H1 (cell line): ENCODE measurements around the gene FOXO4. TPM values are rescaled to one million over a fixed set of nuclear protein-coding genes. Genes with fewer than 3 reads are reported as not detected.
"Not testable (repeated sequence)": the region's sequence is repeated elsewhere in the genome, so short reads cannot be mapped to it uniquely, and the experiment has no call there.

Experiments
- CTCF ChIA-PET: fragments of 300-600 bp; sonication (Branson Sonifier 250); formaldehyde crosslinking; loops from one replicate; lab custom pipeline; 2021; ENCODE audit not compliant: partially characterized antibody; lab: Charles Lee
- POLR2A ChIA-PET: fragments of 300-600 bp; sonication (Branson Sonifier 250); formaldehyde crosslinking; loops from one replicate; lab custom pipeline; 2021; ENCODE audit warnings: inconsistent platforms; ENCODE audit not compliant: partially characterized antibody; lab: Charles Lee
- DNase-seq, 2 experiments: peaks; one replicate each; pipeline versions ENCODE4 v3.0.0 to v3.0.0-alpha.2; 2010 to 2022; ENCODE audit warnings: low spot score in 2 of 2, low read depth in 1 of 2, mixed read lengths in 1 of 2
- FAIRE-seq: peaks from 2 replicates; lab custom pipeline; 2011; peaks lifted over from hg19 to GRCh38; lab: Jason Lieb, UNC
- H2AFZ ChIP-seq: 2 replicates; pipeline ENCODE4 v1.8.1; 2012; ENCODE audit warnings: low read length, inconsistent platforms
- H2AK5ac ChIP-seq: 2 replicates; pipeline ENCODE4 v1.6.1; 2013; ENCODE audit warnings: low read depth, low read length
- H2BK120ac ChIP-seq: replicated peaks from 2 replicates; pipeline ENCODE3; 2013; ENCODE audit warnings: low read depth, low read length, inconsistent platforms
- H2BK12ac ChIP-seq: 2 replicates; pipeline ENCODE4 v1.6.1; 2013; ENCODE audit warnings: low read depth, low read length
- H2BK15ac ChIP-seq: 2 replicates; pipeline ENCODE4 v1.6.1; 2013; ENCODE audit warnings: low read length
- H2BK20ac ChIP-seq: 2 replicates; pipeline ENCODE4 v1.6.1; 2013; ENCODE audit warnings: low read length
- H2BK5ac ChIP-seq: 2 replicates; pipeline ENCODE4 v1.6.1; 2013; ENCODE audit warnings: low read depth, low read length
- H3K14ac ChIP-seq: 2 replicates; pipeline ENCODE4 v1.6.1; 2013; ENCODE audit warnings: inconsistent platforms; ENCODE audit not compliant: insufficient read length
- H3K18ac ChIP-seq: 2 replicates; pipeline ENCODE4 v1.6.1; 2013; ENCODE audit warnings: low read length; ENCODE audit errors: extremely low read depth
- H3K23ac ChIP-seq: 2 replicates; pipeline ENCODE4 v1.6.1; 2013; ENCODE audit warnings: inconsistent platforms; ENCODE audit not compliant: insufficient read length
- H3K23me2 ChIP-seq: 2 replicates; pipeline ENCODE4 v1.6.1; 2013; ENCODE audit warnings: low read depth, low read length
- H3K27ac ChIP-seq: 2 replicates; pipeline ENCODE4 v1.6.1; 2011; ENCODE audit warnings: low read depth, low read length, inconsistent platforms
- H3K27me3 ChIP-seq, 4 experiments: replicated peaks in 1 of 4; 1 replicate in 1 of 4; 2 replicates in 3 of 4; pipeline versions ENCODE4 v1.6.1 to v1.8.1; 2011 to 2013; ENCODE audit warnings: low read length in 3 of 4, mild to moderate bottlenecking in 3 of 4, inconsistent platforms in 2 of 4, mixed read lengths in 2 of 4, moderate library complexity in 1 of 4; ENCODE audit not compliant: control insufficient read depth in 3 of 4, insufficient read depth in 3 of 4; ENCODE audit errors: extremely low read depth in 1 of 4
- H3K36me3 ChIP-seq, 4 experiments: 2 replicates each; pipeline versions ENCODE4 v1.6.1 to v1.8.1; 2011 to 2013; ENCODE audit warnings: mild to moderate bottlenecking in 4 of 4, low read length in 3 of 4, moderate library complexity in 2 of 4, control low read depth in 1 of 4, inconsistent platforms in 1 of 4; ENCODE audit not compliant: insufficient read depth in 4 of 4, control insufficient read depth in 2 of 4
- H3K4ac ChIP-seq: replicated peaks from 2 replicates; pipeline ENCODE3; 2013; ENCODE audit warnings: low read length, low read depth, mixed read lengths, inconsistent platforms; ENCODE audit not compliant: insufficient read length
- H3K4me1 ChIP-seq, 4 experiments: replicated peaks in 1 of 4; 1 replicate in 1 of 4; 2 replicates in 3 of 4; pipeline versions ENCODE4 v1.6.1 to v1.8.1; 2011 to 2013; ENCODE audit warnings: low read length in 3 of 4, inconsistent platforms in 2 of 4, mixed read lengths in 1 of 4; ENCODE audit not compliant: insufficient read depth in 4 of 4, control insufficient read depth in 3 of 4
- H3K4me2 ChIP-seq, 2 experiments: 2 replicates each; pipeline versions ENCODE4 v1.6.1 to v1.8.1; 2011 to 2013; ENCODE audit warnings: low read depth in 2 of 2, low read length in 2 of 2, control low read depth in 1 of 2, inconsistent platforms in 1 of 2, mild to moderate bottlenecking in 1 of 2; ENCODE audit not compliant: insufficient read depth in 1 of 2
- H3K4me3 ChIP-seq, 4 experiments: fragments of 200-600, 300-600 bp in 1 of 4; sonication (generic), shearing (Covaris generic), sonication (Bioruptor Twin) in 1 of 4; 2 replicates each; pipeline versions ENCODE4 v1.5.1 to v1.8.1; 2011 to 2016; ENCODE audit warnings: low read length in 4 of 4, low read depth in 3 of 4, control low read depth in 2 of 4, inconsistent platforms in 2 of 4, mild to moderate bottlenecking in 2 of 4, mixed read lengths in 1 of 4, moderate library complexity in 1 of 4; ENCODE audit not compliant: insufficient read depth in 2 of 4; ENCODE audit errors: extremely low read depth in 1 of 4
- H3K56ac ChIP-seq: replicated peaks from 2 replicates; pipeline ENCODE3; 2013; ENCODE audit warnings: low read depth, mild to moderate bottlenecking, mixed read lengths, low read length, inconsistent platforms; ENCODE audit not compliant: insufficient read length
- H3K79me1 ChIP-seq: 2 replicates; pipeline ENCODE4 v1.6.1; 2013; ENCODE audit warnings: low read depth, low read length, control low read depth
- H3K79me2 ChIP-seq, 2 experiments: 2 replicates each; pipeline versions ENCODE4 v1.6.1 to v1.8.1; 2012 to 2013; ENCODE audit warnings: low read length in 2 of 2, mild to moderate bottlenecking in 2 of 2, inconsistent platforms in 1 of 2; ENCODE audit not compliant: insufficient read depth in 2 of 2, control insufficient read depth in 1 of 2
- H3K9ac ChIP-seq, 4 experiments: replicated peaks in 1 of 4; 1 replicate in 1 of 4; 2 replicates in 3 of 4; pipeline versions ENCODE4 v1.6.1 to v1.8.1; 2011 to 2013; ENCODE audit warnings: low read depth in 3 of 4, low read length in 3 of 4, control low read depth in 2 of 4, mild to moderate bottlenecking in 2 of 4, moderate library complexity in 2 of 4, inconsistent platforms in 1 of 4; ENCODE audit errors: extremely low read depth in 1 of 4
- H3K9me3 ChIP-seq, 2 experiments: 2 replicates each; pipeline versions ENCODE4 v1.6.1 to v1.8.1; 2012 to 2013; ENCODE audit warnings: mild to moderate bottlenecking in 2 of 2, moderate library complexity in 2 of 2, control low read depth in 1 of 2, inconsistent platforms in 1 of 2, low read depth in 1 of 2, low read length in 1 of 2, mixed read lengths in 1 of 2; ENCODE audit not compliant: insufficient read depth in 2 of 2
- H4K20me1 ChIP-seq, 2 experiments: replicated peaks in 1 of 2; 2 replicates each; pipeline versions ENCODE3 to v1.8.1; 2011 to 2013; ENCODE audit warnings: inconsistent platforms in 2 of 2, low read length in 2 of 2, mild to moderate bottlenecking in 1 of 2; ENCODE audit not compliant: insufficient read depth in 2 of 2, control insufficient read depth in 1 of 2
- H4K5ac ChIP-seq: 2 replicates; pipeline ENCODE4 v1.6.1; 2013; ENCODE audit warnings: low read length, low read depth, mixed read lengths, inconsistent platforms; ENCODE audit not compliant: insufficient read length
- H4K8ac ChIP-seq: 2 replicates; pipeline ENCODE4 v1.8.0; 2013; ENCODE audit warnings: mild to moderate bottlenecking, moderate library complexity, low read length, inconsistent platforms; ENCODE audit not compliant: insufficient read depth; ENCODE audit errors: extremely low read depth
- H4K91ac ChIP-seq: replicated peaks from 2 replicates; pipeline ENCODE3; 2013; ENCODE audit warnings: low read length, mixed read lengths, inconsistent platforms; ENCODE audit not compliant: insufficient read length
- WGBS, 2 experiments: shearing (Covaris generic) in 1 of 2; methylation state at CpG; one replicate each; pipeline versions ENCODE4 v1.1.6 to v1.1.7; 2013 to 2015; ENCODE audit warnings: low lambda C conversion rate in 2 of 2, mixed read lengths in 2 of 2, inconsistent platforms in 1 of 2, low coverage in 1 of 2, missing lambda C conversion rate in 1 of 2; ENCODE audit not compliant: insufficient replicate concordance in 2 of 2, insufficient coverage in 1 of 2, insufficient read length in 1 of 2; ENCODE audit errors: extremely low coverage in 1 of 2, missing lambda C conversion rate in 1 of 2; 5-methylcytosine and 5-hydroxymethylcytosine counted together
- polyA plus RNA-seq, 7 experiments: library from polyadenylated mRNA; depleted of rRNA in 3 of 7; stranded (reverse) in 5 of 7; unstranded in 2 of 7; fragments of >200 nt in 5 of 7; fragments of 200-250 nt in 2 of 7; gene quantifications; 1 replicate in 5 of 7; 2 replicates in 1 of 7; 4 replicates in 1 of 7; pipeline versions ENCODE4 v1.2.1 to v1.2.3, GENCODE V29; 2011 to 2013; ENCODE audit warnings: missing spikeins in 2 of 7, mixed read lengths in 2 of 7
- total RNA-seq: library from RNA; stranded (reverse); fragmentation: NEBNext Ultra II Directional; extraction: Animal tissue kit (Norgen Biotek cat#: 25700); gene quantifications from 2 replicates; pipeline ENCODE4 v1.2.1, GENCODE V29; 2021

FOXO4 gene
- total and polyA plus RNA-seq, 2 of the 8 experiments (the other 6 are each of a cell fraction or from before 2014, with no cell fraction given), result 12.3 to 57.4 TPM

- H2BK5ac ChIP-seq, H3K79me2 ChIP-seq, H3K56ac ChIP-seq, H4K91ac ChIP-seq, H2BK20ac ChIP-seq, H3K9me3 ChIP-seq, H3K4me1 ChIP-seq, H4K8ac ChIP-seq, H4K20me1 ChIP-seq, H3K27me3 ChIP-seq, CTCF ChIA-PET, H3K18ac ChIP-seq, H3K79me1 ChIP-seq, DNase-seq, H3K36me3 ChIP-seq, H2BK12ac ChIP-seq, H3K23ac ChIP-seq, H3K4me3 ChIP-seq, H3K14ac ChIP-seq, H4K5ac ChIP-seq, H3K23me2 ChIP-seq, H3K4ac ChIP-seq, H3K27ac ChIP-seq, H2AK5ac ChIP-seq, H2AFZ ChIP-seq, FAIRE-seq, POLR2A ChIA-PET, H2BK15ac ChIP-seq, H3K9ac ChIP-seq, H3K4me2 ChIP-seq, H2BK120ac ChIP-seq: not testable (repeated sequence)
- WGBS, 2 experiments, result 94% methylated on average over 2 of the region's 8 CpGs; no CpG with 5 or more reads in 1 of the 2 experiments
Measured at GRCh38 chrX:71047891-71048290, 47.8 kb upstream of the FOXO4 start.
